Sciatic nerve (tissue), 2 donors: ENCODE data around the gene MEX3B. TPM values are rescaled to one million over a fixed set of nuclear protein-coding genes. Genes with fewer than 3 reads are reported as not detected.
A peak's percentile ranks its signal among the peaks of the same experiment; 100 is the strongest.
"Not testable (repeated sequence)": the region's sequence is repeated elsewhere in the genome, so short reads cannot be mapped to it uniquely, and the experiment has no call there.

Source experiments
- ATAC-seq: fragments of 200-7000 bp; cut with Tn5 transposase; one replicate; pipeline ENCODE4 v1.9.1; 2020; ENCODE audit warnings: mild to moderate bottlenecking, moderate library complexity
- DNase-seq: peaks from one replicate; pipeline ENCODE4 v3.0.0-alpha.2; 2020; ENCODE audit warnings: low spot score
- intact Hi-C: fragments of 100-400 bp; cut with DNase I; formaldehyde crosslinking; loops from one replicate; pipeline ENCODE4 v1.14.2; 2022
- total RNA-seq: library from RNA; stranded (reverse); fragmentation: NEBNext Ultra II Directional; extraction: Animal tissue kit (Norgen Biotek cat#: 25700); gene quantifications from one replicate; pipeline ENCODE4 v1.2.1, GENCODE V29; 2021
- donor health status: DM: no; HTN: no; CAD: no.
- donor health status: DM: no; HTN: no; CAD: no.

MEX3B gene
- total RNA-seq, 1 donor from 2014 or later: 3.3 TPM

DNA sequence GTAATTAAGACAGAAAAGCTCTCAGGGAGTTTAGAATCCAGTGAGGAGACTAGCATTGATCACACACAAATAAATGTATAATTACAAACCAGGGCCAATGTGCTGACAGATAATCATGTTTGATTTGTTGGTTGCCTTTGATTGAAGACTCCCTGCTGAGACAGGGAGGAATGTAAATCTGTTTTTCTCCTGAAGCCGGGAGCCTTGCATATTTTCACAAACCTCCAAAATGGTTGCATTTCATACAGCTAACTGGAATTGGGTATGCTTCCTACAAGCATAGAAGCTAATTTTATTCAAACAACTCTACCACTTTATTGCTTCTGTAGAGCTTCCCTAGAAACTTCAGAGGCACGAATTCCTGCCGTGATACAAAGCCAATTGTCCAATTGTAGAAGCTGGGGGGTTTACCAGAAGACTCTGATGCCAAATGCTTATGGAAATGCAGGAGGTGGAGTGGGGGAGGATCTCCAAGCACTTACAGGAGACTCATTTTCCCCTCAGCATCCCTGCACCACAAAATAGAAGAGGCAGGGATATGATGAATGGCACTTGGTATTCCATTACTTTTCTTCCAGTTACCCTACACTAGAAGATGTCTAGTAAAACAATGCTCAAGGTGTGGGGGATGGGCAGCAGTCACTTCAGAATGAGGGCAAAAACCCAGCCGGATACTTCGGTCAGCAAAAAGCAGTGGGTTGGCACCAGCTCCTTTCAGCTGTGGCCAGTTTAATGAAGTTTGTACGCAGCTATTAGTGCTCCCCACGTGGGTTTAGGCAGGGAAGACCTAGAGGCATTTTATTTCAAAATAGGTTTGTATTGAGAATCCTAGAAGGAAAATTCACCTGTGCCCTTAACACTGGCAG lies 11.4 kb upstream of the MEX3B start:
- intact Hi-C loops: no loop called here
- DNase-seq (no peak), ATAC-seq (no peak)

GRCh38 chr15:82052751-82053150 lies 6.9 kb upstream of the MEX3B start:
- ATAC-seq (no peak), DNase-seq (no peak)
- intact Hi-C loops: no loop called here

DNA sequence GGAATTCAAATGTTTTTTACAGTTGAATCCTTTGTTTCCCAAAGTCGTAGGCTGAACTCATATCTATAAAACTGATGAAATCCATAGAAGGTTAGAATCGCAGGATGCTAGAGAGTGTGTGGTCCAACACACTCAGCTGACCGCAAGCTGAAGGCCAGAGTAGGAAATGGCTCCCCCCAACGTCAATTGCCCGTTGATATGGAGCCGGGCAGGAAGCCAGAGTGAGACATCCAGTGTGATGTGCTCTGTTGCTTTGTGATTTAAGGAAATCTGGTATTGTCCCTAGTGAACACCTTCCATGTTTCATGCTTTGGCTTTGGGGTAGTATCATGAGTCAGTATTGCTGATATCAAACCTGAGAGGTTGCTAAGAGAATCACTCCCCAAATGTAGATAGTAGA lies 5.8 kb upstream of the MEX3B start:
- intact Hi-C loops: no loop called here
- no peak for ATAC-seq
- no peak for DNase-seq

DNA sequence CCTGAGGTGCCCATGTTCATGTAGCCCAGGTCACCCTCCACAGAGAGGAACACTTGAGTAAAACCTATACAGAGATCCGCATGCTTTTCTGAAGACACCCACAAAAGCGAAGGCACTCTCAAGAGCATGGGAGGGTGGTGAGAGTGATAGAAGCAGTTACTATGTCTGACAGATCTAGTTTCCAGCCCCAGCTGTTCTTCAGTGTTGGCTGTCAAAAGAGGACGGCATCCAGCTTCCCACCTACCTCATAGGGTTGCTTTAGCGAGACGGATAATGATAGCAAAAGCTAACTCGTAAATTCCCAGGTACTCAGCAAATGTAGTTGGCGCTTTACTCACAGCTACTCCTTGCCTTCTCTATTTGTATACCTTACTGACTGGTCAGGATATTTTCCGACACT lies 3.0 kb upstream of the MEX3B start:
- intact Hi-C loops: no loop called here
- ATAC-seq: no peak
- DNase-seq: no peak

DNA sequence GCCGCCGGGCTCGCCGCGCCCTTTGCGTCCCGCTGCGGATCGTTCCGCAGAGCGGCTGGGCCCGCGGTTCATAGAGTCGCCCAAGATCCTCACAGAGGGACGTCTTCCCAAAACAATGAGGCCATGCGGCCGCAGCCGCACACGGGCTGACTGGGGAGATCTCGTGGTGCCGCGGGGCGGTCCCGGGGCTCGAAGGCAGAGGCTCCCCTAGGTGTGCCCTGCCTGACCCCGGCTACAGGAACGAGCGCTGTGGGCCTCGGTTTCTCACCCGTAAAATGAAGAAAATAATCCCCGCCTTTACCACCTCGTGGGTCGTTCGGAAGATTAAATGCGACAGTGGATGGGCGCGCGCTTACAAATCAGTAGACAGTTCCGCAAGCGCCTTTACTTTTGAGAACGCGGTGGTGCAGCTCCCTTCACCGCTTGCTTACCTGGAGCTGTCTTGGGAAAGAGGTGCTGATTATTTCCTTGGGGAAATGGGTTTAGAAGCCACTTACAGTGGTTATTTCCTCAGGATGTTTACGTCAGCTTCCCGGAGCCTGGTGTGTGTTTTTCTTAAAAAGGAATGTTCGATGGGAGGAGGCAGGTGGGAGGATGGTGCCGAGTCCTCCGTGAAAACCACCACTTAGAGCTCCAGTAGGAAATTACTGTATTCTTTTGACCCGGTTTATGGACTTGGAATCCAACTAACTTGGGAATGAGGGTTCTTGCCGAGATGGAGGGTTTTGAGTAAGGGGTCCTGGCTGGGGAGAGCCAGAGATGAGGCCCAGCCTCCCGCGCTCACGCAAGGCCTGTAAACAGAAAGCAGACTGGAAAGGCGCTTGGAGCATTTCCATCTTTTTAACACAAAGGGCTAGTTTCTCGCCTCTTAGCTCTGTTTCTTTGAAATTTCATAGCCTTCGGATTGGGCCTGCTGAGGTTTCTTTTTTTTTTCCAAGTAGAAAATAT lies 1.9 kb upstream of the MEX3B start:
- ATAC-seq (no peak), DNase-seq (no peak)
- intact Hi-C loops: loop anchor here (1.0 kb wide), 1 partner anchor 48 kb away; no protein-coding TSS in a partner anchor

GRCh38 chr15:82046666-82047452 lies 1.0 kb upstream of the MEX3B start:
- intact Hi-C loops: loop anchor here (1.0 kb wide), 1 partner anchor 48 kb away; no protein-coding TSS in a partner anchor
- peak; percentile 78 for ATAC-seq
- DNase-seq: peak; percentile 93

DNA sequence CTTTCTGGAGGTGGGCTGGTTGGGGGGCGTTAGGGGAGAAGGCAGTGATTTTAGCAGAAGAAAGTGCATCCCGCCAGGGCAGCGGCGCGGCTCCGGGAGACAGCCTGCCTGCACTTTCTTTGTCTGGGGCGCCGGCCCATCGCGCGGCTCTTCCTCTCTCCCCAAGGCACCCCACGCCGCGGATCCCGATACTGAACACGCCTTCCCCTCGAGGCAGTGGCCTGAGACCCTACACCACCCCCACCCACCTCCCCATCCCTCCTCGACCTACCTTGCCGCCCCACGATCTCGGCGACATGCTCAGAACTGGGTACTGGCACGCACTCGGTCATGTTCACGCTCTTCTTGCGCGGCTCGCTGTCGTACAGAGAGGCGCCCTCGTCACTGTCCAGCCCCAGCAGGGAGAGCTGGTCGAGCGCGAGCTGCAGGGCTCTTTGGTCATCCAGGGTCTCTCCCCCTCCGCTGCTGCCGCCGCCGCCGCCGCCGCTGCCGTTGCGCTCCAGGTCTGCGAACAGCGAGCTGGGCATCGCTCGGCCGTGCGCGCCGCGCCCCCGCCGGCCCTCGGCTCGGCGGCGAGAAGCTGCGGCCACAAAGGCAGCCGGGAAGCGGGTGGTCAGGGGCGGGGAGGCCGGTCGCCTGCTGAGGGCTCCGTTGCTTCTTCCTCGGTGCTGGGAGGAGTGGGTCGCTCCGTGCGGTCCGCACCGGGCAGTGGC lies 483 bp downstream of the MEX3B start:
- ATAC-seq (peak; percentile 9), DNase-seq (peak; percentile 68)
- intact Hi-C loops: no loop called here

DNA sequence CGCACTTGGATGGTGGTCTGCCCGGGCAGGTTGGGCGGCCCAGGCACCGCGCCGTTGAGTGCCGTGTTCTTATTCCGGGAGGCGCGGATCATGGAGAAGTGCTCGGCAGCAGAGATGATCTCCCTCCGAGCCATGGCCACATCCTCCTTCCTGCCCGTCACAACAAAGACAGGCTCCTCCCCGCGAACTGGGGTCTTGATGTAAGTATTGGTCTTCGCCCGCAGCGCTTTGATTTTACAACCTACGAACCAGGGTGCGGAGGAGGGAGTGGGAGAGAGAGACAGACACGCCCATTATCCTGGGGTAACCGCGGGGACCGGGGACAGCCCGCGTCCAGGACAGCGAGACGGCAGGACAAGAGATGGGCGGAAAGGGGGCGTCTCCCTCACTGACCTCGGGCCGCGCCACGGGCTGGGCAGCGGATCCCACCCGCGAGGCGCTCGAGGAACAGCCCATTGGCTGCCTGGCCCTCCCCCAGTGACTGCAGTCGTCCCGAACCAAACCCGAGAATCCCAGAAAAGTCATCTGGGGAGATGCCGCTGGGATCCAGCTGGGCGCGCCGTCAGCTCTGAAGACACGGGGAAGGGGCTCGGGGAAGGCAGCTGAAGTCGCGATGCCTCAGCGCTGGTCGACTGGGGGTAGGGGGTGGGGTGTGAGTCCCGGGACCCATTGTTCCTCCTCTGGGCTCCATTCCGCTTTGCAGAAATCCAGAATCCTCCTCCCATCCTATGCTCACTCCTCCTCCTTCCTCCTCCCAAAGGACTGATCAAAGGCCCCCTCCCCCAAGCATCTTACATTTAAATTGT lies 1.2 kb downstream of the MEX3B start:
- peak; percentile 73 for DNase-seq

GRCh38 chr15:82043796-82044372 lies 1.9 kb downstream of the MEX3B start:
- peak; percentile 61 for DNase-seq
- ATAC-seq: no peak
- intact Hi-C loops: no loop called here

More for the DNA sequence above, 1.2 kb downstream of the MEX3B start:
- intact Hi-C loops: no loop called here
- peak; percentile 13 for ATAC-seq

DNA sequence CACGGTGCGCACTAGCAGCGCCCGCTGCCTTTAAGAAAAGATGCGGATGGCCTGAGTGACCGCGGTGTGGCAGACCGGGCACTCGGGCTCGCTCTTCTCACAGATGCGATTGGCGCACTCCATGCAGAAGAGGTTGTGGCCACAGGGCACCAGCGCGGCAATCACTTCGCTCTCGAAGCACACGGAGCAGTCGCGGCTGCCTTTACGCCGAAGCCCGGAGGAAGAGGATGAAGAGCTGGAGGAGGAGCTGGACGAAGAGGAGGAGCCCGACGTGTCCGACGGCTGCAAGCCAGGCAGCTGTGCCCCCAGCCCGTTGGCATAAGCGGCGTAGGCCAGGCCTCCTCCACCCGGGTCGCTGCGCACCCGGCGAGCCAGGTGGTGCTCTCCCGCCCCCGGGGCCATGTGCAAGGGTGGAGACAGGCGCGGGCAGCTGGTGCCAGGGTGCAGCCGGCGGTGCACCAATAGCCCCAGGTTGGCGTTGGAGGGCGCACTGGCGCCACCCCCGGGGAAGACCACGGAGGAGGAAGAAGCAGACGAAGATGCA lies 2.6 kb downstream of the MEX3B start:
- ATAC-seq: no peak
- no peak for DNase-seq
- intact Hi-C loops: no loop called here

DNA sequence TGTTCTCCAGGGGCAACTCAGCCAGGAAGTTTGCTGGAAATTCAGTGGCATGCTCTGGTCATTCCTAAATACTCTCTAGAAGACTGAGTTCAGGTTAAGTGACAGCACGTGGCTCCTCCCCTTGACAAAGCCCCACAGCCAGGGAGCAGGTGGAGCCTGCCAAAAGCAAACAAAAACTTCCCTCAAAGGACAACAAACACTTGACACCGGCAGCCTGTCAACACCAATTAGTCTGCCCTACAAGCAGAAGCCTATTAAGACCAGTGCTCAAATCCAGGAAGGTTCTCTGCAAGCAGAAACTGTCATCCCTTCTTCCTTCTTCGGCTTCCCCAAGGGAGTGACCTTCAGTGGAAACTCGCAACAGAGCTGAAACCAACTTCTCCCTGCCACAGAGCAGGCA lies 5.0 kb downstream of the MEX3B start:
- DNase-seq (no peak), ATAC-seq (no peak)
- intact Hi-C loops: no loop called here

DNA sequence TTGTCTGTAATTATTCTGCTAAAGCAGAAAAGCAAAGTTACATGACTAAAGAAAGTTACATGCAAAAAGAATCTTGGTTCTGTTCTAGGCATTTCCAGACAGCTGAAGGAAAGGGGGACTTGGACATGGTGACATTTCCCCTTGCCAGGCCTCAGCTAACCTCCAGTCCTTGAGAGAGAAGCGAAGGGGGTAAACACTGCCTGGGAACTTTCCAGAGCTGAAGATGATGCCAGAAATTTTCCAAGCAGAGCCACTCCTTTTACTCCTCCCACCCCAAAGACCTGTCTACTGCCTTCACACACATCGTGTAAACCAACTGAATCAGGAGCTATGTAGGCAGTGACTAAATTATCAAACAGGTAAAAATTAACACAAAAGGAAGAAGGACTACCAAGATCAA lies 5.4 kb downstream of the MEX3B start:
- ATAC-seq (no peak), DNase-seq (no peak)
- intact Hi-C loops: no loop called here

DNA sequence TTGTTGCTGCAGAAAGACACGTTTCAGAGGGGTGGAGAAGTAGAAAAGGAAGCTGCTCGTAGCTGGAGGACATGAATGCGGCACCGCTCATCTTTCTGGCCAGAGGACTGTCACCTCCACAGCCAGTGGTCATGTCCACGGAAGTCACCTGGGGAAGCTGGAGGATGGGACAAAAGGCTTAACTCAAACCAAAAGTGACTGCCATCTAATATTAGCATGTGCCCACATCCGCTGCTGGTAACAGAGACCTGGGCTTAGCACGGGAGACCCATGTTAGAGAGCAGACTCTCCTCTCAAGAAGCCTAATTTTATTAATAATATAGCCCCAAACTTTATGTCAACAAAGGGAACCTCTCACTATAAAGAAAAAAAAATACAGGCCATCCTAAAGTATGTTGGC lies 5.9 kb downstream of the MEX3B start:
- no peak for DNase-seq
- no peak for ATAC-seq
- intact Hi-C loops: no loop called here

GRCh38 chr15:82036461-82036860 lies 9.4 kb downstream of the MEX3B start:
- DNase-seq: no peak
- intact Hi-C loops: no loop called here
- ATAC-seq: no peak

DNA sequence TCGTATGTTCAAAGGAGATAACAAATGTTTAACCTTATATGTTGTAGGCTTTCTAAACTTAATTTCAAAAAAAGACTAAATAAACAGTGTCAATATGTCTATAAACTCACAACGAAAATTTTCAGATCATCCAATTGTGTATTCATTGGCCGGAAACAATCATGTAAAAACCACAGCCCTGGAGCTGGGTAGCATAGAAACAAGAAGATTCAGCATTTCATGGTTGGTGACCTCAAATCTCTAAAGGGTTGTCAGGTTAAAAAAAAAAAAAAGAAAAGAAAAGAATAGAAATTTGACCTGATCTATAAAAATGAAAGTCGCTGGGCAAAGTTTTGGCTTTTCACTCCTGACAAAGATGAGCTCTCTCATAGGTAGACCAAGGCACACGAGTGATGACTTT lies 13.9 kb downstream of the MEX3B start:
- DNase-seq: no peak
- intact Hi-C loops: no loop called here
- no peak for ATAC-seq

- DNase-seq (no peak), ATAC-seq (no peak)
- intact Hi-C loops: no loop called here
Measured at GRCh38 chr15:82030176-82030575, 15.6 kb downstream of the MEX3B start.

GRCh38 chr15:82028163-82028562 lies 17.7 kb downstream of the MEX3B start:
- intact Hi-C loops, DNase-seq, ATAC-seq: not testable (repeated sequence)
